ENCODE measurements around the gene PID1.

- TF ChIP-seq TAF1 (IDR thresholded peaks at IDR 0.05; ENCODE audit: low read depth, low read length) (no peak), POLR2A (IDR thresholded peaks at IDR 0.05; ENCODE audit: low read depth, low read length) (no peak), POLR2AphosphoS5 (IDR thresholded peaks at IDR 0.05; ENCODE audit: low read depth, low read length) (no peak)
These were observed 11.9 kb upstream of the PID1 start for GRCh38 chr2:229282758-229283546.

Measured in GM12891 (cell line).